Effector memory CD8-positive, alpha-beta T cell (primary cell): ENCODE measurements around the gene KCTD17.
A peak's percentile ranks its signal among the peaks of the same experiment; 100 is the strongest.

Source experiments
- ATAC-seq: fragments of 150-1000 bp; cut with Tn5 transposase; replicated peaks from 2 replicates; pipeline ENCODE4 v1.10.0; 2021; ENCODE audit warnings: mild to moderate bottlenecking, moderate library complexity
- DNase-seq, 3 experiments: peaks; one replicate each; pipeline ENCODE4 v3.0.0; 2021
- H3K27ac Mint-ChIP-seq, 2 donors: one replicate each; pipeline ENCODE4 v1.8.0; 2022; ENCODE audit warnings: mild to moderate bottlenecking in 2 of 2, mixed read lengths in 2 of 2, moderate library complexity in 2 of 2
- H3K27me3 Mint-ChIP-seq, 2 donors: one replicate each; pipeline ENCODE4 v1.8.0; 2022; ENCODE audit warnings: mixed read lengths in 2 of 2
- H3K36me3 Mint-ChIP-seq: one replicate; pipeline ENCODE4 v1.8.0; 2022; ENCODE audit warnings: mild to moderate bottlenecking, moderate library complexity, mixed read lengths; ENCODE audit not compliant: insufficient read depth
- H3K4me1 Mint-ChIP-seq, 2 donors: one replicate each; pipeline ENCODE4 v1.8.0; 2022; ENCODE audit warnings: low read depth in 2 of 2, mixed read lengths in 2 of 2
- H3K4me3 Mint-ChIP-seq, 2 donors: one replicate each; pipeline ENCODE4 v1.8.0; 2022; ENCODE audit warnings: mild to moderate bottlenecking in 2 of 2, mixed read lengths in 2 of 2, moderate library complexity in 2 of 2
- H3K9me3 Mint-ChIP-seq, 2 donors: one replicate each; pipeline ENCODE4 v1.8.0; 2022; ENCODE audit warnings: mixed read lengths in 2 of 2
- total RNA-seq, 9 experiments: gene quantifications; one replicate each; lab custom pipeline; 2026; lab: John Stamatoyannopoulos, UW

Gene KCTD17, protein sequence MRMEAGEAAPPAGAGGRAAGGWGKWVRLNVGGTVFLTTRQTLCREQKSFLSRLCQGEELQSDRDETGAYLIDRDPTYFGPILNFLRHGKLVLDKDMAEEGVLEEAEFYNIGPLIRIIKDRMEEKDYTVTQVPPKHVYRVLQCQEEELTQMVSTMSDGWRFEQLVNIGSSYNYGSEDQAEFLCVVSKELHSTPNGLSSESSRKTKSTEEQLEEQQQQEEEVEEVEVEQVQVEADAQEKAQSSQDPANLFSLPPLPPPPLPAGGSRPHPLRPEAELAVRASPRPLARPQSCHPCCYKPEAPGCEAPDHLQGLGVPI
- total RNA-seq = 10.8 to 29.5 (median 27.7) reads per million in 9 experiments

DNA sequence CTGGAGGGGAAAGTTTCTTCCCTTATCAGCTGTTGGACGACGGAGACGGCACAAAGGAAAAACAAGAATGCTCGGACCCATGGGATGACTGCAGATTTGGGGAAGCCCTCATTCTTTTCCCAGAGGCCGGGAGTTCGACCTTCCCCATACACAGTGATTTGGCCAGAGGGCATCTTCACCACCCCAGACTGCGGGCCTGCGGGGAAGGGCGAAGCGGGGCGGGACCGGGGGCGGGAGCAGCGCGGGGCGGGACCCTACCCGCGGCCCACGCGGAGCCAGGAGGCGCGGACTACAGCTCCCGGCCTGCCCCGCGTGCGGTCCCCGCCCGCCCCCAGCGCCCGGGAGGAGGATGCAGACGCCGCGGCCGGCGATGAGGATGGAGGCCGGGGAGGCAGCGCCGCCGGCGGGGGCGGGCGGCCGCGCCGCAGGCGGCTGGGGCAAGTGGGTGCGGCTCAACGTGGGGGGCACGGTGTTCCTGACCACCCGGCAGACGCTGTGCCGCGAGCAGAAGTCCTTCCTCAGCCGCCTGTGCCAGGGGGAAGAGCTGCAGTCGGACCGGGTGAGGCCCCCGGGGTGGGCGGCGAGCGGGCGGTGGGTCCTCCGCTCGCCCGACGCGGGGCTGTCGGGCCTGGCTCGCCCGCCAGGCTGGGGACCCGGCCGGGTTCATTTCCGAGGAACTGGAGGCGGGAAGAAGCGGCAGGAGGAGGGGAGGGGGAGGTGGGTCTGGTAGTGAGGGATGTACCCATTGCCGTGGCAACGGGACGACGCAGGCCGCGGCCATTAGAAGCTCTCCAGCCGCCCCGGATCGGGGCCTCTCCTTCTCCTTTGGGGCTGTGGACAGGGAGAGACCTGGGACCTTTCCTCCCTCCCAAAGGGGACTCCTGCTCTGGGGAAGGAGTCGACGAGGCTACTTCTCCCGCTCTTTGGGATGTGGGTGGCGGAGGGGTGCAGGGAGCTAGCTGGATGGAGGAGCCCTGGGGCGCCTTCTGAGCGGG is at the start of gene KCTD17:
Gene KCTD17 (plus strand): TSS at position 352 of the 995 bp plus-strand sequence. CDS start 19 bp downstream, at position 371.
- H3K9me3 Mint-ChIP-seq = no peaks in the 10 kb centered on the region
- peak within 1 kb of the TSS; percentile 81 for H3K4me3 Mint-ChIP-seq
- H3K36me3 Mint-ChIP-seq = no peaks in the 10 kb centered on the region
- DNase-seq = peak; percentile 60 to 69 (median 63)
- peaks cover 7 to 9% of the 10 kb centered on the region in 2 donors for H3K4me1 Mint-ChIP-seq
- H3K27me3 Mint-ChIP-seq = no peaks in the 10 kb centered on the region
- peak; percentile 100 for ATAC-seq
- peak within 1 kb of the TSS; percentile 68 to 78 for H3K27ac Mint-ChIP-seq

DNA sequence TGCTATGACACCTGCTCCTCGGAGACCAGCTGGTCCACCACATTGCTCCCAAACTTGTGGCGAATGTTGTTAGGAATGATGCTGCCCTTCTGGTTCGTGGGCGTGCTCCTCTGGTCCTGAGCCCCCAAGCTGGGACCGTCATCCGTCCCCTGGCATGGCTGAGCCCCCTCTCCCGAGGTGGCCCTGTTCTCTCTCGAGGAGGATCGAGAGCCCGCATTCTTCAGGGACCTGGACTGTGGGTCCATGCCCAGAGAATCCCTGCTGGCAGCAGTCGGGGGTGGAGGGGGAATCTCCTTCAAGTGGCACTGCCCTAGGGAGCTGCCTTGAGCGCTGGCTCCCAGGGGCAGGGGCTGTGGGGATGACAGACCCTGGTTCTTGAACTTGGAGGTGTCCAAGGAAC is 49.7 kb upstream of the KCTD17 start:
- ATAC-seq = no peak
- Mint-ChIP-seq H3K27me3 (peaks cover 37 to 77% of the 10 kb centered on the region in 2 donors), H3K4me3 (no peak overlapping the region), H3K27ac (no peak overlapping the region), H3K9me3 (no peaks in the 10 kb centered on the region), H3K36me3 (peaks cover 4% of the 10 kb centered on the region), H3K4me1 (no peaks in the 10 kb centered on the region)
- no peak for DNase-seq

DNA sequence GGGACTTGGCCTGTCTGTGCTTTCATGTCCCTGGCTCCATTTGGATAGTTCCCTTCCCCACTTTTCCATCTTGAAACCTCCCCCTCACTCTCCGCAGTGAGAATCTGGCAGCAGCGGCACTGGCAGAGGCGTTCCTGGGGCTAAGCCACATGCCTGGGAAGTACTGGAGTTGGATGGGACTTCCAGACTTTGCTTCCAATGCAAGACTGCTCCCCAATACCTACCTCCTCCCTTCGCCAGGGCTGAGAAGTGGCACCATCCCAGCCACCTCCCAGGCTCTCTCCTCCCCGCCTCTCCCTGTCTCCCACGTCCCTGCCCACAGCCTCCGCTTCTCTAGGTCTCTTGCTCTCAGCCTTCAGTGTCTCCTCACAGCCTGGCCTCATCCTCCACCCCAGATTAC is 48.9 kb upstream of the KCTD17 start:
- H3K4me3 Mint-ChIP-seq = no peak overlapping the region

DNA sequence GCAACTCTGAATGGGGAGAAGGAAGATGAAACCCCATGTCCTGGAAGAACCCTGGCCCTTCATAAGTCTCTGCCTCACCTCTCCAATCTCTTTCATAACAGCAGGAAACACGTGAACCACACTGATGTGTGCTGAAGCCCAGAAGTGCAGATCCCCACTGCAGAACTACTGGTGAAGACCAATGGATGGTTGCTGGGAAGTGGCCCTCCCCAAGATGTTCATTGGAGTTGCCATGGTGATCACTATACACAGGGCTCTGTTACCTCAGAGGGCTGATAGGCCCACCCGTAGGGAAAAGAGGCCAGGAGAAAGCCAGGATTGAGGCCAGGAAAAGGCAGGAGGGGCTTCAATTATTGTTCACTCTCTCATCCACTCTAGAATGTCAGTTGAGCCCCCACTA is 43.9 kb upstream of the KCTD17 start:
- DNase-seq = no peak
- H3K9me3 Mint-ChIP-seq = no peaks in the 10 kb centered on the region
- no peak overlapping the region for H3K27ac Mint-ChIP-seq
- ATAC-seq = no peak
- H3K4me1 Mint-ChIP-seq = no peaks in the 10 kb centered on the region
- no peak overlapping the region for H3K4me3 Mint-ChIP-seq
- peaks cover 58 to 81% of the 10 kb centered on the region in 2 donors for H3K27me3 Mint-ChIP-seq
- peaks cover 4% of the 10 kb centered on the region for H3K36me3 Mint-ChIP-seq

More for the DNA sequence above, 48.9 kb upstream of the KCTD17 start:
- Mint-ChIP-seq H3K36me3 (peaks cover 4% of the 10 kb centered on the region), H3K27me3 (peaks cover 45 to 83% of the 10 kb centered on the region in 2 donors), H3K27ac (no peak overlapping the region), H3K4me1 (no peaks in the 10 kb centered on the region), H3K9me3 (no peaks in the 10 kb centered on the region)
- no peak for DNase-seq
- ATAC-seq = no peak

DNA sequence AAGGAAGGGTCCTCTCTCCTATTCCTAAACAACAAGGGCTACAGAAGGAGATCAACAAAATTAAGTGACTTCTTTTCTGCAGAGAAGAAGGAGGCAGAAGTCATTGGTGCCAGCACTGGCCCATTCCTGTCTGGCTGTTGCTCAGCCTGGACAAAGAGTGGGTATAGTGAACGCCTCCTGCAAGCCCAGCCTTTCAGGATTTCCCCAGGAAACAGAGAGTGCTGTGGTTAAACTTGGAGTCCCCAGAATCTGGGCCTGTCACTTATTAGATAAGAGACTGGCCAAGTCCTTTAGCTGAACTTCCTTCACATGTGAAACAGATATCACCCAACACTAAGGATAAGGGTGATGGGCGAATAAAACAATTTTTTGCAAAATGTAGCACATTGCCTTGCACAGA is 43.2 kb upstream of the KCTD17 start:
- no peak for ATAC-seq
- no peak overlapping the region for H3K4me3 Mint-ChIP-seq
- no peak overlapping the region for H3K27ac Mint-ChIP-seq
- H3K4me1 Mint-ChIP-seq = no peaks in the 10 kb centered on the region
- no peak for DNase-seq
- H3K9me3 Mint-ChIP-seq = no peaks in the 10 kb centered on the region
- peaks cover 4% of the 10 kb centered on the region for H3K36me3 Mint-ChIP-seq
- H3K27me3 Mint-ChIP-seq = peaks cover 51 to 74% of the 10 kb centered on the region in 2 donors

DNA sequence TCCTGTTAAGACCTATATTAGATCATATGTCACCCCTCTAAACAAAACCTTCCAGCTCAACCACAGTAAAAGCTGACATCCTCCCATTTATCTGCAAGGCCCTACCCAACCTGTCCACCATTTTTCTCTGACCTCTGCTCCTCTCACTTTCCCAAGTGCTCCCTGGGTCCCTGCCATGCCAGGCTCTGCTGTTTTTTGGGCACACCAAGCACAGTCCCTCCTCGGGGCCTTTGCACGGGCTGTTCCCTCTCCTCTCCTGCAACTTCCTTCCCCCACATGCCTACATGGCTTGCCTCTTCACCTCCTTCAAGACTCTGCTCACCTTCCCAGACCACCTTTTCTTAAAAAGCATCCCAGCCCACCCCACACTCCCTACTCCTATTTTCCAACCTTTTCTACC is 42.1 kb upstream of the KCTD17 start:
- H3K4me1 Mint-ChIP-seq = no peaks in the 10 kb centered on the region
- H3K36me3 Mint-ChIP-seq = peaks cover 4% of the 10 kb centered on the region
- no peak for ATAC-seq
- no peak for DNase-seq
- peaks cover 41 to 62% of the 10 kb centered on the region in 2 donors for H3K27me3 Mint-ChIP-seq
- no peak overlapping the region for H3K27ac Mint-ChIP-seq
- no peaks in the 10 kb centered on the region for H3K9me3 Mint-ChIP-seq
- H3K4me3 Mint-ChIP-seq = no peak overlapping the region

DNA sequence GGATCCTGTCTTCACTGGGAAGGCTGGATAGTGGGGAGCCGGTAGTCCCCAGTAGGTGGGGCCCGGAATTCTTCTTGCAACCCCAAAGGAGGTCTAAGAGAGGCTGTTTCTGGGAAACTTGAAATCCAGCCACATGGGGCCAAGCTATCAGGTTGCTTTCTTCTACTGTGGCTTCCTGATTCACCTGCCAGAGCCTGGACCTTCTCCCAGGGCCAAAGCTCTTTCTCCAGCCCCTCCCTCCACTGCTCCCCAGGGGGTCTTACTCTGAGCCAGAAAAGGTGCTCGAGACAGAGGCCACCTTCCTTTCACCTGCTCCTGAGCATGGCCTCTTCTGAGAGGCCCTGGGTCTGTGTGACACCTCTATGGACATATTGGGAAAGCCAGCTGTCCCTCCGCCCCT is 41.4 kb upstream of the KCTD17 start:
- Mint-ChIP-seq H3K27ac (no peak overlapping the region), H3K27me3 (peaks cover 36 to 56% of the 10 kb centered on the region in 2 donors), H3K4me3 (no peak overlapping the region), H3K4me1 (no peaks in the 10 kb centered on the region), H3K36me3 (no peaks in the 10 kb centered on the region), H3K9me3 (no peaks in the 10 kb centered on the region)
- ATAC-seq (no peak), DNase-seq (no peak)

DNA sequence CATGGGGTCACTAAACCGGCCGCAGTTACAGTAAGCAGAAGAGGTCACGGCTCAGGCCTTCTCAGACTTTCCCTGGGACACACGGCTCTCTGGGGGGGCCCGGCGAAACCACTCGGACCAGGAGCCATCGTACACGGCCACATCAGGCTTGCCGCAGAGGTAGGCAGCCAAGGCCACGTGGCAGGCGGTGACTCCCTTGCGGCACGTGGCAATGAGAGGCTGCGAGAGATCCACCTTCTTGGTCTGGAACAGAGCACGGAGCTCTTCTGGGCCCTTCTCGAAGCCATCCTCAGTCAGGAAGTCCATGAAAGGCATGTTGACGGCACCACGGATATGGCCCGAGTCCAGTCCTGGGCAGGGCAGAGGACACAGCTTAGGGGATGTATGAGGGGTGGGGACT is 40.6 kb upstream of the KCTD17 start:
- H3K36me3 Mint-ChIP-seq = no peaks in the 10 kb centered on the region
- no peak overlapping the region for H3K4me3 Mint-ChIP-seq
- peaks cover 28 to 48% of the 10 kb centered on the region in 2 donors for H3K27me3 Mint-ChIP-seq
- no peak for DNase-seq
- no peaks in the 10 kb centered on the region for H3K4me1 Mint-ChIP-seq
- H3K27ac Mint-ChIP-seq = no peak overlapping the region
- no peak for ATAC-seq
- no peaks in the 10 kb centered on the region for H3K9me3 Mint-ChIP-seq

DNA sequence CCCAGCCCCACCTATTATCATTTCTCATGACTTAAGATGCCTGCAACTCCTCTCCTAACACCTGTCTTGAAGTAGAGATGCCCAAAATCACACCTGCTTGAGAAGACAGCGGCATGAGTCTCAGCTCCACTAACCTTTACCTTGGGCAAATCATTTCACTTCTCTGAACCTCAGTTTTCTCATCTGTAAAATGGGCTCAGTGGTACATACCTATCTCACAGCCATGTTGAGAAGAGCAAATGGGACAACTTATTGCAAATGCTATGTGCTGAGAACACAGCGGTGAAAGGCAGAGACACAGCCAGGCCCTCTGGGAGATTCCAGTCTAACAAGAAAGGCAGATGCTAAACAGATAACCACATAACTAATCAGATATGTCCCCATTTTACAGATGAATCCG is 40.1 kb upstream of the KCTD17 start:
- ATAC-seq (no peak), DNase-seq (no peak)
- H3K4me3 Mint-ChIP-seq = no peak overlapping the region
- H3K27ac Mint-ChIP-seq = no peak overlapping the region
- no peaks in the 10 kb centered on the region for H3K36me3 Mint-ChIP-seq
- peaks cover 26 to 43% of the 10 kb centered on the region in 2 donors for H3K27me3 Mint-ChIP-seq
- H3K4me1 Mint-ChIP-seq = no peaks in the 10 kb centered on the region
- H3K9me3 Mint-ChIP-seq = no peaks in the 10 kb centered on the region

DNA sequence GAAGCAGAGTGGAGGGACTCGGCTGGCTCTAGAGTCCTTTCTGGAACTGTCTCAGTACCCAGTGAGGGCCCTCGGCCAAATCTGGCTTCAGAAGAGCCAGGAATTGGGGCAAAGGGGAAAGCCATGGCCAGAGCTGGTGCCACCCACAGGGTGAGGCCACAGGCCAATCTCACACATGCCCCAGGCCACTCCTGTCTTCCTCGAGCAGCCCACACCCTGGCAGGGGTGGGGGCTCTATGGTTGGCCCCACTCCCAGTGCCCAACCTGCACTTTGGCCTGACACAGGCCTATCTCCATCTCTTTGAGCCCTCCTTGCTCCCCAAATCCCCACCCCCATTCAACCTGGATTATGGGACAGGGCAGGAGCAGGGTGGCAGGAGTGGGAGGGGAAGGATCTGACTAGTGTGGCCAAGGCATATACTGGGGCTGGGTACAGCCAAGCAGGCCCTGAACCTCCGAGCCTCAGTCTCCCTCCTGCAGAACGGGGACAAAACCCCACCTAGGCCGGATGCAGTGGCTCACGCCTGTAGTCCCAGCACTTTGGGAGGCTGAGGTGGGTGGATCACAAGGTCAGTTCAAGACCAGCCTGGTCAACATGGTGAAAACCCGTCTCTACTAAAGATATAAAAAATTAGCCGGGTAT is 39.2 kb upstream of the KCTD17 start:
- no peak for ATAC-seq

DNA sequence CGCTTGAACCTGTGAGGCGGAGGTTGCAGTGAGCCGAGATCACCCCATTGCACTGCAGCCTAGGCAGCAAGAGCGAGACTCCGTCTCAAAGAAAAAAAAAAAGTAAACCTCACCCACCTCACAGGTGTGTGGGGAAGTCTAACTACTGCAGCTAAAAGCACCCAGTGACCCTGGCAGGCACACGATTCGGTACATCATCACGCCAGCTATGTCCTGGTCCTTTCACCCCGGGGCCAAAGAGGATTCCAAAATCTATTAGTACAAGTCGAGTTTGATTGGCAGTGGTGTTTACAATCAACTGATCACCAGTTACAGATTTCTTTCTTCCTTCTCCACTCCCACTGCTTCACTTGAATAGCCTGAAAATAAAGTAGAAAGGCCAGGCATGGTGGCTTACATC is 38.6 kb upstream of the KCTD17 start:
- no peaks in the 10 kb centered on the region for H3K4me1 Mint-ChIP-seq
- H3K9me3 Mint-ChIP-seq = no peaks in the 10 kb centered on the region
- DNase-seq (no peak), ATAC-seq (no peak)
- H3K27me3 Mint-ChIP-seq = peaks cover 12 to 28% of the 10 kb centered on the region in 2 donors
- no peak overlapping the region for H3K4me3 Mint-ChIP-seq
- peak overlapping the region in 1 of 2 donors; percentile 29 for H3K27ac Mint-ChIP-seq
- H3K36me3 Mint-ChIP-seq = no peaks in the 10 kb centered on the region

More for the DNA sequence above, 39.2 kb upstream of the KCTD17 start:
- Mint-ChIP-seq H3K36me3 (no peaks in the 10 kb centered on the region), H3K9me3 (no peaks in the 10 kb centered on the region), H3K4me3 (no peak overlapping the region), H3K4me1 (no peaks in the 10 kb centered on the region), H3K27ac (no peak overlapping the region), H3K27me3 (peaks cover 16 to 33% of the 10 kb centered on the region in 2 donors)
- DNase-seq = no peak

DNA sequence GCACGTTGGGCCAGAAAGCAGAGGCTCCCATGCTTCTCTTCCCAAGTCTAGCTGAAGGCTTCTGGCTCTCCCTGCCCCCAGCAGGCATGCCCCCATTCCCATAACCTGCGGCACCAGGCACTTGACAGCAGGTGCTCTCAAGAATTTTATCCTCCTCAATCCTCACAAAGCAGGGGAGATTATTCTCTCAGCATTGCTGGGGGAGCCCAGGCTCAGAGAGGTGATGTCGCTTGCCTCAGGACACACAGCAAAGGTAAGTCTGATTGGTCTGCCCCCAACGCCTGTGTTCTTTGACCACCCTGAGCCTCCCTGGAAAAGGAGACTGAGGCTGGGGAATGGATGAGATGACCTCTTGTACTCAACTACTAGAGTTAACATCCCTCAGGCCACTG is 37.1 kb upstream of the KCTD17 start:
- Mint-ChIP-seq H3K4me3 (no peak overlapping the region), H3K9me3 (no peaks in the 10 kb centered on the region), H3K4me1 (peaks cover 3% of the 10 kb centered on the region in 2 donors), H3K27ac (no peak overlapping the region), H3K27me3 (peaks cover 11 to 13% of the 10 kb centered on the region in 2 donors), H3K36me3 (no peaks in the 10 kb centered on the region)
- ATAC-seq (no peak), DNase-seq (no peak)
